Thyroid gland (tissue), 4 donors: Measurements from ENCODE around the gene LAMA3. TPM values are rescaled to one million over a fixed set of nuclear protein-coding genes. Genes with fewer than 3 reads are reported as not detected.
A peak's percentile ranks its signal among the peaks of the same experiment; 100 is the strongest.

Source experiments
- DNase-seq, 2 donors: peaks; one replicate each; pipeline ENCODE4 v3.0.0-alpha.2; 2019
- H3K27ac ChIP-seq, 3 donors: fragments of 200-600 bp; sonication (generic); 1 replicate in 2 of 3; 2 replicates in 1 of 3; pipeline ENCODE4 v1.5.1; 2016 to 2019; ENCODE audit warnings: mild to moderate bottlenecking in 1 of 3, moderate library complexity in 1 of 3
- H3K27me3 ChIP-seq: fragments of 200-600 bp; sonication (generic); one replicate; pipeline ENCODE4 v1.5.1; 2019
- H3K36me3 ChIP-seq, 2 donors: fragments of 200-600 bp; sonication (generic); one replicate each; pipeline ENCODE4 v1.5.1; 2016 to 2019
- H3K4me1 ChIP-seq, 2 donors: fragments of 200-600 bp; sonication (generic); one replicate each; pipeline ENCODE4 v1.5.1; 2017 to 2019
- H3K4me3 ChIP-seq, 3 donors: fragments of 200-600 bp; sonication (generic); replicated peaks in 1 of 3; 1 replicate in 2 of 3; 2 replicates in 1 of 3; pipeline ENCODE4 v1.5.1; 2016; ENCODE audit warnings: mild to moderate bottlenecking in 1 of 3
- H3K9me3 ChIP-seq: fragments of 200-600 bp; sonication (generic); one replicate; pipeline ENCODE4 v1.5.1; 2017
- CTCF ChIP-seq, 6 experiments: fragments of 200-600 bp in 3 of 6; fragments of 450-650 bp in 3 of 6; sonication (generic) in 3 of 6; IDR thresholded peaks; one replicate each; pipeline ENCODE4 v1.5.1; 2016 to 2019; ENCODE audit warnings: antibody characterized with exemption in 6 of 6, mild to moderate bottlenecking in 2 of 6, inconsistent platforms in 1 of 6, moderate library complexity in 1 of 6
- POLR2A ChIP-seq, 2 donors: fragments of 450-650 bp; IDR thresholded peaks; one replicate each; pipeline ENCODE4 v1.6.1; 2017; ENCODE audit warnings: antibody characterized with exemption in 2 of 2, mild to moderate bottlenecking in 2 of 2, moderate library complexity in 1 of 2
- WGBS, 2 donors: methylation state at CpG; one replicate each; pipeline ENCODE4 v1.1.5; 2017; 5-methylcytosine and 5-hydroxymethylcytosine counted together
- intact Hi-C: fragments of 100-400 bp; cut with DNase I; formaldehyde crosslinking; loops from one replicate; pipeline ENCODE4 v1.15.1; 2023
- total RNA-seq, 4 donors: library from RNA; depleted of rRNA; stranded (reverse); fragments of >200 nt; gene quantifications; one replicate each; pipeline ENCODE4 v1.2.3, GENCODE V29; 2016

The LAMA3 gene
- 10 to 100 TPM in 1 of 4 donors, 1 to 10 TPM in 3; 7.5 to 12.1 (median 8.9) TPM for total RNA-seq

- Histone ChIP-seq H3K4me1 (peaks cover 0 to 17% of the 10 kb centered on the region in 2 donors), H3K4me3 (peak within 1 kb of the TSS in 2 of 3 donors; percentile 12 to 36), H3K36me3 (no peaks in the 10 kb centered on the region), H3K27ac (no peak within 1 kb of the TSS), H3K27me3 (no peaks in the 10 kb centered on the region), H3K9me3 (no peaks in the 10 kb centered on the region)
- intact Hi-C loops = no loop called here
- TF ChIP-seq CTCF (IDR thresholded peaks at IDR 0.05) (peak in 1 of 6 experiments; percentile 28), POLR2A (IDR thresholded peaks at IDR 0.05) (no peak)
- 2 to 8% methylated on average over 8 to 9 of the region's 45 CpGs for WGBS, 2 donors
- DNase-seq = peak; percentile 46 to 59
These were observed at the start of gene LAMA3 for GRCh38 chr18:23689031-23689615. Gene LAMA3 (plus strand): TSS chr18:23689453. CDS start chr18:23689684, 231 bp downstream.

GRCh38 chr18:23640052-23640451 lies 49.2 kb upstream of the LAMA3 start:
- Histone ChIP-seq H3K36me3 (no peaks in the 10 kb centered on the region), H3K4me3 (no peak overlapping the region), H3K9me3 (no peaks in the 10 kb centered on the region), H3K27ac (no peak overlapping the region), H3K27me3 (no peaks in the 10 kb centered on the region), H3K4me1 (no peaks in the 10 kb centered on the region)
- DNase-seq = no peak
- intact Hi-C loops = no loop called here
- TF ChIP-seq CTCF (IDR thresholded peaks at IDR 0.05) = no peak
- no peak for TF ChIP-seq POLR2A (IDR thresholded peaks at IDR 0.05)
- 80 to 86% methylated on average over 2 of the region's 2 CpGs for WGBS, 2 donors

- no peak overlapping the region for H3K27ac ChIP-seq
- H3K36me3 ChIP-seq = no peaks in the 10 kb centered on the region
- H3K4me3 ChIP-seq = no peak overlapping the region
- H3K9me3 ChIP-seq = no peaks in the 10 kb centered on the region
- H3K27me3 ChIP-seq = no peaks in the 10 kb centered on the region
- WGBS, 2 donors = 87 to 100% methylated on average over 5 to 9 of the region's 11 CpGs
- TF ChIP-seq POLR2A (IDR thresholded peaks at IDR 0.05) (no peak), CTCF (IDR thresholded peaks at IDR 0.05) (no peak)
- no peaks in the 10 kb centered on the region for H3K4me1 ChIP-seq
- intact Hi-C loops = no loop called here
- no peak for DNase-seq
These were observed 48.0 kb upstream of the LAMA3 start for GRCh38 chr18:23641143-23641720.

- WGBS, 2 donors = 90 to 95% methylated on average over 7 to 11 of the region's 11 CpGs
- Histone ChIP-seq H3K27me3 (no peaks in the 10 kb centered on the region), H3K4me1 (no peaks in the 10 kb centered on the region), H3K36me3 (no peaks in the 10 kb centered on the region), H3K4me3 (no peak overlapping the region), H3K9me3 (no peaks in the 10 kb centered on the region), H3K27ac (no peak overlapping the region)
- intact Hi-C loops = no loop called here
- DNase-seq = no peak
- no peak for TF ChIP-seq CTCF (IDR thresholded peaks at IDR 0.05)
- no peak for TF ChIP-seq POLR2A (IDR thresholded peaks at IDR 0.05)
These were observed 47.2 kb upstream of the LAMA3 start for GRCh38 chr18:23641937-23642666.
